Spleen (tissue), 11 donors: Measurements from ENCODE around the gene PAX2. TPM values are rescaled to one million over a fixed set of nuclear protein-coding genes. Genes with fewer than 3 reads are reported as not detected.

Experiments
- DNase-seq: peaks from one replicate; pipeline ENCODE4 v3.0.0-alpha.2; 2020
- H3K27ac ChIP-seq, 8 donors: fragments of 200-600 bp; sonication (generic) in 7 of 8; 1 replicate in 4 of 8; 2 replicates in 4 of 8; pipeline versions ENCODE4 v1.5.0 to v1.8.0; 2016 to 2021; ENCODE audit warnings: inconsistent platforms in 4 of 8, mild to moderate bottlenecking in 4 of 8, moderate library complexity in 1 of 8
- H3K27me3 ChIP-seq, 7 donors: fragments of 200-600 bp; sonication (generic) in 6 of 7; replicated peaks in 1 of 7; 1 replicate in 4 of 7; 2 replicates in 3 of 7; pipeline versions ENCODE4 v1.5.0 to v1.8.0; 2016 to 2021; ENCODE audit warnings: inconsistent platforms in 3 of 7, mild to moderate bottlenecking in 1 of 7
- H3K36me3 ChIP-seq, 6 donors: fragments of 200-600 bp; sonication (generic) in 5 of 6; 1 replicate in 4 of 6; 2 replicates in 2 of 6; pipeline versions ENCODE4 v1.5.0 to v1.8.0; 2016 to 2021; ENCODE audit warnings: inconsistent platforms in 2 of 6
- H3K4me1 ChIP-seq, 6 donors: fragments of 200-600 bp; sonication (generic) in 5 of 6; 1 replicate in 3 of 6; 2 replicates in 3 of 6; pipeline versions ENCODE4 v1.5.0 to v1.8.0; 2016 to 2021; ENCODE audit warnings: inconsistent platforms in 3 of 6
- H3K4me3 ChIP-seq, 8 donors: fragments of 200-600 bp; sonication (generic) in 7 of 8; 1 replicate in 4 of 8; 2 replicates in 4 of 8; pipeline versions ENCODE4 v1.5.0 to v1.8.0; 2016 to 2021; ENCODE audit warnings: inconsistent platforms in 4 of 8, mild to moderate bottlenecking in 4 of 8, moderate library complexity in 2 of 8
- H3K9me3 ChIP-seq, 8 donors: fragments of 200-600 bp; sonication (generic) in 7 of 8; 1 replicate in 4 of 8; 2 replicates in 4 of 8; pipeline versions ENCODE4 v1.5.0 to v1.8.0; 2016 to 2021; ENCODE audit warnings: inconsistent platforms in 4 of 8
- POLR2A ChIP-seq, 3 donors: fragments of 450-650 bp; IDR thresholded peaks; one replicate each; pipeline ENCODE4 v1.5.1; 2017; ENCODE audit warnings: antibody characterized with exemption in 3 of 3, mild to moderate bottlenecking in 1 of 3
- POLR2AphosphoS5 ChIP-seq, 3 donors: sonication (generic); formaldehyde crosslinking; IDR thresholded peaks; one replicate each; pipeline ENCODE4 v1.5.1; 2017; ENCODE audit warnings: antibody characterized with exemption in 3 of 3
- WGBS, 5 donors: extraction: QIAGEN DNeasy Blood & Tissue Kit in 3 of 5; methylation state at CpG; one replicate each; pipeline versions ENCODE4 v1.1.5 to v1.1.7; 2013 to 2018; 5-methylcytosine and 5-hydroxymethylcytosine counted together
- intact Hi-C: fragments of 100-400 bp; cut with DNase I; formaldehyde crosslinking; loops from one replicate; pipeline ENCODE4 v1.15.0; 2023; ENCODE audit warnings: low total_unique reads
- polyA plus RNA-seq, 3 donors: library from polyadenylated mRNA; stranded (reverse); fragments of 200-250 nt; gene quantifications; one replicate each; pipeline ENCODE4 v1.2.1, GENCODE V29; 2013
- total RNA-seq, 7 donors: library from RNA; depleted of rRNA in 3 of 7; stranded (reverse); fragments of >200 nt in 3 of 7; fragmentation: NEBNext Ultra II Directional in 4 of 7; extraction: Animal tissue kit (Norgen Biotek cat#: 25700) in 4 of 7; gene quantifications; one replicate each; pipeline versions ENCODE4 v1.1.0 to v1.2.1, GENCODE V29; 2016 to 2021
- TF ChIP-seq, protein P1 (sequence below), 11 experiments: fragments of 200-600 bp in 7 of 11; fragments of 450-650 bp in 4 of 11; sonication (generic) in 4 of 11; IDR thresholded peaks in 8 of 11; conservative IDR thresholded peaks in 3 of 11; 1 replicate in 7 of 11; 2 replicates in 4 of 11; pipeline versions ENCODE4 v1.4.0 to v1.8.0; 2016 to 2021; ENCODE audit warnings: antibody characterized with exemption in 11 of 11, inconsistent platforms in 4 of 11, mild to moderate bottlenecking in 1 of 11
- donor health status: healthy with polysubstance abuse.
- donor health status: DM: no; HTN: no; CAD: no; lungs with moderate emphysema.
- donor health status: DM: no; HTN: no; CAD: no.
- donor health status: Bipolar disorder and iron deficiency.
- donor health status: healthy.
- donor health status: DM: no; HTN: no; CAD: no.
- donor health status: DM: yes; HTN: yes; CAD: no.

Gene PAX2
- total and polyA plus RNA-seq, 10 donors = not detected

GRCh38 chr10:100812978-100813377 is 67.6 kb downstream of the PAX2 start:
- 78 to 93% (median 87%) methylated on average over 6 of the region's 6 CpGs for WGBS, 5 donors
- H3K9me3 ChIP-seq = no peaks in the 10 kb centered on the region
- no peak overlapping the region for H3K27ac ChIP-seq
- TF ChIP-seq POLR2A (IDR thresholded peaks at IDR 0.05) (no peak), POLR2AphosphoS5 (IDR thresholded peaks at IDR 0.05) (no peak)
- TF ChIP-seq, protein P1, sequence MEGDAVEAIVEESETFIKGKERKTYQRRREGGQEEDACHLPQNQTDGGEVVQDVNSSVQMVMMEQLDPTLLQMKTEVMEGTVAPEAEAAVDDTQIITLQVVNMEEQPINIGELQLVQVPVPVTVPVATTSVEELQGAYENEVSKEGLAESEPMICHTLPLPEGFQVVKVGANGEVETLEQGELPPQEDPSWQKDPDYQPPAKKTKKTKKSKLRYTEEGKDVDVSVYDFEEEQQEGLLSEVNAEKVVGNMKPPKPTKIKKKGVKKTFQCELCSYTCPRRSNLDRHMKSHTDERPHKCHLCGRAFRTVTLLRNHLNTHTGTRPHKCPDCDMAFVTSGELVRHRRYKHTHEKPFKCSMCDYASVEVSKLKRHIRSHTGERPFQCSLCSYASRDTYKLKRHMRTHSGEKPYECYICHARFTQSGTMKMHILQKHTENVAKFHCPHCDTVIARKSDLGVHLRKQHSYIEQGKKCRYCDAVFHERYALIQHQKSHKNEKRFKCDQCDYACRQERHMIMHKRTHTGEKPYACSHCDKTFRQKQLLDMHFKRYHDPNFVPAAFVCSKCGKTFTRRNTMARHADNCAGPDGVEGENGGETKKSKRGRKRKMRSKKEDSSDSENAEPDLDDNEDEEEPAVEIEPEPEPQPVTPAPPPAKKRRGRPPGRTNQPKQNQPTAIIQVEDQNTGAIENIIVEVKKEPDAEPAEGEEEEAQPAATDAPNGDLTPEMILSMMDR (IDR thresholded peaks at IDR 0.05 in 8 of 11, conservative IDR thresholded peaks at IDR 0.05 in 3 of 11) = no peak
- peak; percentile 43 for DNase-seq
- intact Hi-C loops = no loop called here
- no peaks in the 10 kb centered on the region for H3K4me1 ChIP-seq
- no peaks in the 10 kb centered on the region for H3K36me3 ChIP-seq
- H3K4me3 ChIP-seq = no peak overlapping the region
- H3K27me3 ChIP-seq = peaks cover 0 to 99% (median 22%) of the 10 kb centered on the region in 7 donors

DNA sequence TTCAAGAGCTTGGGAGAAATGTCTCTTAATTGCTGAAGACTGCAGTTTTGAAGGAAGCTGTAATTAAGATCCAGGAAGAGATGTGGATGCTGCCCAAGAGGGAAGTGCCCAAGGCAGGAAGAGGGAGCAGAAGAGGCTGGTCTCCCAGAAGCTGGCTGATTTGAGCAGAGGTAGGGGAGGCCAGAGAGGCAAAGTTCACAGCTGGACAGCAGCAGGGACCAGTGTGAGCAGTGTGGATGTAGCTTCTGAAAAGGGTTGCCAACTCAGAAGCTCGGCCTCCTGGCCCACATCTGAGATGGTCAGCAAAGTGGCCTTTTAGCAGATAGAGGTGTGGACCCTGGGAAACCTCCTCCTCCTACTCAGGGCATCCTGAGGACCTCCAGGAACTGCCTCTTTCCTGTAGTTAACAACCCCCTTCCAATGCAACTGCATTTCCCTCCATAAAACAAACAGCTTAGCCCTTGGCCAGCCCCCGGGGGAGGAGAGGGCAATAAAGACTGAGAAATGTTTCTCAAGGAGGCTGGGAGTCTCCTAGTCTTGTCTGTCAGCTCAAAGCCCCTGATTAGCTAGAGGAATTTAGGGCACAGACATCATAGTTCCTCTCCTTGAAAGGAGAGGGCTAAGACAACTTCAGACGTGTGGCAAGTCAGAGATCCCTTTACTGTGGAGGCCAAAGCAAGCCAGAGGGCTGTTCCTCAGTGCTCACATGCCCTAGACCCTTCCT is 69.5 kb downstream of the PAX2 start:
- no peaks in the 10 kb centered on the region for H3K4me1 ChIP-seq
- no peaks in the 10 kb centered on the region for H3K36me3 ChIP-seq
- no peak overlapping the region for H3K4me3 ChIP-seq
- 13 to 29% (median 22%) methylated on average over 3 of the region's 3 CpGs for WGBS, 5 donors
- TF ChIP-seq POLR2A (IDR thresholded peaks at IDR 0.05) = no peak
- no peak for TF ChIP-seq POLR2AphosphoS5 (IDR thresholded peaks at IDR 0.05)
- TF ChIP-seq, protein P1 (IDR thresholded peaks at IDR 0.05 in 8 of 11, conservative IDR thresholded peaks at IDR 0.05 in 3 of 11) = no peak
- intact Hi-C loops = no loop called here
- no peaks in the 10 kb centered on the region for H3K9me3 ChIP-seq
- DNase-seq = no peak
- no peak overlapping the region for H3K27ac ChIP-seq
- peaks cover 0 to 99% (median 16%) of the 10 kb centered on the region in 7 donors for H3K27me3 ChIP-seq

DNA sequence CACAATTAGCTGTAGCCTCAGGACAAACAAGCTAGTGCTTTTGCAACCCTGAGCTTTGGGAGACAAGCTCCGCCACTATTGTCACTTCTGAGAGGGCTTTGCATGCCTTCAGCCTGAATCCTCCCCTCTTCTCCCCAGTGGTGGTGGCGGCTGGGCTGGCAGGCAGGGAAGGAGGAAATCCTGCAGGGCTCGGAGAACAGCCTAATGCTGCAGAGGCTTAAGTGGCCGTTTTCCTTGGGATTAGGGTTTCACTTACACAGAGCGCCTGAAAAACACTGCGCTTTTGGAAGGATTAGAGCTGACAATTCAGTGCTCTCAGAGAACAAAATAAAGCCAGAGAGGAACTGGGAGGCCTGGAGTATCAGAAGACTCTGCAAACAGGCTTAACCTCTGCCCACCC is 71.3 kb downstream of the PAX2 start:
- no peaks in the 10 kb centered on the region for H3K4me1 ChIP-seq
- no peaks in the 10 kb centered on the region for H3K9me3 ChIP-seq
- 52 to 60% (median 54%) methylated on average over 6 of the region's 6 CpGs for WGBS, 5 donors
- no peak overlapping the region for H3K27ac ChIP-seq
- no peak overlapping the region for H3K4me3 ChIP-seq
- peaks cover 0 to 100% (median 23%) of the 10 kb centered on the region in 7 donors for H3K27me3 ChIP-seq
- DNase-seq = no peak
- intact Hi-C loops = no loop called here
- TF ChIP-seq, protein P1 (IDR thresholded peaks at IDR 0.05 in 8 of 11, conservative IDR thresholded peaks at IDR 0.05 in 3 of 11) = no peak
- TF ChIP-seq POLR2AphosphoS5 (IDR thresholded peaks at IDR 0.05) = no peak
- no peak for TF ChIP-seq POLR2A (IDR thresholded peaks at IDR 0.05)
- H3K36me3 ChIP-seq = no peaks in the 10 kb centered on the region

DNA sequence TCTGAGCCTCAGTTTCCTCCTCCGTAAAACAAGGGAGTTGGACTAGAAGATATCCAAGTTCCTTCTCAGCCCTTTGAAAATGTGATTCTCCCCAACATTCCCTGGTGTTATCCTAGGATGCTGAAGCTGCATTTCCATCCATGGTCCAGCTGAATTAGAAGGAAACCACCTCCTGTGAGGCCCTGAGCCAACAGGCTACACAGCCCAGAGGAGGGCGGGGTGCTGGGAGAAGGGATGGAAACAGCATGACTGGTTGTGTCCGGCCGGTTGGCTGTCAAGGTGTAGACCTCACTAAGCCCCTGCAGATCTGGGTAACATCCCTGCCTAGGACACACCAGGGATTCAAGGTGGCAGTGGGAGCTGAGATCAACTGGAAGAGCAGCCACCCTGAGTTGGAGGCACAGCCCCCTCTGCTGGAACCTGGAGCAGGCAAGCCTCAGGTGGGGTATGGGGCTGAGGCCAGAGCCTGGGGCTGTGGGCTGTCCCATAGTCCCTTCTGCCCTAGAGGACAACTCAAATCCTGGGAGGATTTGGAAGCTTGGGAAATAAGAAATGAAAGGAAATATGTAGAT is 72.0 kb downstream of the PAX2 start:
- H3K4me1 ChIP-seq = no peaks in the 10 kb centered on the region
- peaks cover 0 to 100% (median 16%) of the 10 kb centered on the region in 7 donors for H3K27me3 ChIP-seq
- H3K9me3 ChIP-seq = no peaks in the 10 kb centered on the region
- DNase-seq = no peak
- intact Hi-C loops = no loop called here
- H3K27ac ChIP-seq = no peak overlapping the region
- WGBS, 5 donors = 68 to 77% (median 74%) methylated on average over 4 of the region's 4 CpGs
- H3K36me3 ChIP-seq = no peaks in the 10 kb centered on the region
- no peak overlapping the region for H3K4me3 ChIP-seq
- TF ChIP-seq, protein P1 (IDR thresholded peaks at IDR 0.05 in 8 of 11, conservative IDR thresholded peaks at IDR 0.05 in 3 of 11) = no peak
- no peak for TF ChIP-seq POLR2AphosphoS5 (IDR thresholded peaks at IDR 0.05)
- no peak for TF ChIP-seq POLR2A (IDR thresholded peaks at IDR 0.05)
